ENCODE data around the gene HPN. TPM values are rescaled to one million over a fixed set of nuclear protein-coding genes. Genes with fewer than 3 reads are reported as not detected.

The HPN gene
- total RNA-seq, 1 donor from 2014 or later: 3.4 TPM

- DNase-seq: no peak
- Histone ChIP-seq H3K4me3 (no peak overlapping the region), H3K9me3 (replicated peaks) (no peaks in the 10 kb centered on the region), H3K4me1 (no peaks in the 10 kb centered on the region), H3K36me3 (no peaks in the 10 kb centered on the region), H3K27me3 (ENCODE audit: low read depth) (no peaks in the 10 kb centered on the region), H3K27ac (replicated peaks) (no peak overlapping the region)
- intact Hi-C loops (cut with micrococcal nuclease): no loop called here
- no peak for TF ChIP-seq CTCF (IDR thresholded peaks at IDR 0.05; ENCODE audit: borderline replicate concordance)
These were observed 36.1 kb downstream of the HPN start for GRCh38 chr19:35077411-35078223.

- no peak overlapping the region for H3K27ac ChIP-seq (replicated peaks)
- no peaks in the 10 kb centered on the region for H3K27me3 ChIP-seq (ENCODE audit: low read depth)
- H3K9me3 ChIP-seq (replicated peaks): no peaks in the 10 kb centered on the region
- no peak for TF ChIP-seq CTCF (IDR thresholded peaks at IDR 0.05; ENCODE audit: borderline replicate concordance)
- H3K4me3 ChIP-seq: no peak overlapping the region
- no peak for DNase-seq
- no peaks in the 10 kb centered on the region for H3K36me3 ChIP-seq
- no peaks in the 10 kb centered on the region for H3K4me1 ChIP-seq
- intact Hi-C loops (cut with micrococcal nuclease): no loop called here
These were observed 38.3 kb downstream of the HPN start for GRCh38 chr19:35079826-35080225.

GRCh38 chr19:35080613-35081170 lies 39.2 kb downstream of the HPN start:
- no peak for TF ChIP-seq CTCF (IDR thresholded peaks at IDR 0.05; ENCODE audit: borderline replicate concordance)
- Histone ChIP-seq H3K27me3 (ENCODE audit: low read depth) (no peaks in the 10 kb centered on the region), H3K27ac (replicated peaks) (no peak overlapping the region), H3K4me1 (no peaks in the 10 kb centered on the region), H3K4me3 (no peak overlapping the region), H3K9me3 (replicated peaks) (no peaks in the 10 kb centered on the region), H3K36me3 (no peaks in the 10 kb centered on the region)
- intact Hi-C loops (cut with micrococcal nuclease): no loop called here
- DNase-seq: no peak

- Histone ChIP-seq H3K27ac (replicated peaks) (no peak overlapping the region), H3K27me3 (ENCODE audit: low read depth) (no peaks in the 10 kb centered on the region)
- intact Hi-C loops (cut with micrococcal nuclease): no loop called here
These were observed 39.7 kb downstream of the HPN start for GRCh38 chr19:35081201-35081600.

More at GRCh38 chr19:35081201-35081600, 39.7 kb downstream of the HPN start:
- no peak for TF ChIP-seq CTCF (IDR thresholded peaks at IDR 0.05; ENCODE audit: borderline replicate concordance)
- DNase-seq: no peak
- Histone ChIP-seq H3K4me3 (no peak overlapping the region), H3K9me3 (replicated peaks) (no peaks in the 10 kb centered on the region), H3K4me1 (no peaks in the 10 kb centered on the region), H3K36me3 (no peaks in the 10 kb centered on the region)
